GM12891 (cell line): ENCODE measurements around the gene SCUBE1.

Source experiments
- POLR2A ChIP-seq: IDR thresholded peaks from 2 replicates; pipeline ENCODE4 v1.6.1; 2011; ENCODE audit warnings: low read depth, low read length, control low read depth
- POLR2AphosphoS5 ChIP-seq: IDR thresholded peaks from 2 replicates; pipeline ENCODE4 v1.6.1; 2011; ENCODE audit warnings: low read depth, low read length, control low read depth
- TAF1 ChIP-seq: IDR thresholded peaks from 2 replicates; pipeline ENCODE4 v1.6.1; 2011; ENCODE audit warnings: low read depth, low read length, control low read depth

GRCh38 chr22:43228863-43229262, 114.3 kb downstream of the SCUBE1 start:
- TF ChIP-seq POLR2AphosphoS5: no peak
- TF ChIP-seq POLR2A: no peak
- no peak for TF ChIP-seq TAF1
